ENCODE measurements around the gene MAPRE2. TPM values are rescaled to one million over a fixed set of nuclear protein-coding genes. Genes with fewer than 3 reads are reported as not detected.

The MAPRE2 gene
- total and polyA plus RNA-seq, 7 donors = 3.3 to 83.4 (median 57.3) TPM

GRCh38 chr18:35050028-35050546, 8.9 kb downstream of the MAPRE2 start:
- Histone ChIP-seq H3K4me3 (no peak overlapping the region), H3K36me3 (ENCODE audit: insufficient read depth in 1 of 2, low read depth in 1 of 2) (no peaks in the 10 kb centered on the region), H3K27ac (peak overlapping the region; percentile 34), H3K27me3 (ENCODE audit: insufficient read depth in 3 of 3, low read length in 2 of 3) (no peaks in the 10 kb centered on the region), H3K9me3 (no peaks in the 10 kb centered on the region), H3K4me1 (peaks cover 57% of the 10 kb centered on the region)
- ATAC-seq (peak in 3 of 4 donors; percentile 3 to 14 (median 8)), DNase-seq (no peak)
- TF ChIP-seq, protein P1, sequence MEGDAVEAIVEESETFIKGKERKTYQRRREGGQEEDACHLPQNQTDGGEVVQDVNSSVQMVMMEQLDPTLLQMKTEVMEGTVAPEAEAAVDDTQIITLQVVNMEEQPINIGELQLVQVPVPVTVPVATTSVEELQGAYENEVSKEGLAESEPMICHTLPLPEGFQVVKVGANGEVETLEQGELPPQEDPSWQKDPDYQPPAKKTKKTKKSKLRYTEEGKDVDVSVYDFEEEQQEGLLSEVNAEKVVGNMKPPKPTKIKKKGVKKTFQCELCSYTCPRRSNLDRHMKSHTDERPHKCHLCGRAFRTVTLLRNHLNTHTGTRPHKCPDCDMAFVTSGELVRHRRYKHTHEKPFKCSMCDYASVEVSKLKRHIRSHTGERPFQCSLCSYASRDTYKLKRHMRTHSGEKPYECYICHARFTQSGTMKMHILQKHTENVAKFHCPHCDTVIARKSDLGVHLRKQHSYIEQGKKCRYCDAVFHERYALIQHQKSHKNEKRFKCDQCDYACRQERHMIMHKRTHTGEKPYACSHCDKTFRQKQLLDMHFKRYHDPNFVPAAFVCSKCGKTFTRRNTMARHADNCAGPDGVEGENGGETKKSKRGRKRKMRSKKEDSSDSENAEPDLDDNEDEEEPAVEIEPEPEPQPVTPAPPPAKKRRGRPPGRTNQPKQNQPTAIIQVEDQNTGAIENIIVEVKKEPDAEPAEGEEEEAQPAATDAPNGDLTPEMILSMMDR (IDR thresholded peaks at IDR 0.05) = no peak
- WGBS, 3 donors = 64 to 84% (median 73%) methylated on average over 1 of the region's 1 CpG
- intact Hi-C loops (cut with DNase I) = no loop called here

GRCh38 chr18:35050705-35051195, 9.5 kb downstream of the MAPRE2 start:
- WGBS, 3 donors = 27 to 46% (median 39%) methylated on average over 2 of the region's 2 CpGs
- peak overlapping the region; percentile 34 for H3K27ac ChIP-seq
- H3K36me3 ChIP-seq (ENCODE audit: insufficient read depth in 1 of 2, low read depth in 1 of 2) = no peaks in the 10 kb centered on the region
- DNase-seq (no peak), ATAC-seq (peak; percentile 33 to 60 (median 53))
- H3K27me3 ChIP-seq (ENCODE audit: insufficient read depth in 3 of 3, low read length in 2 of 3) = no peaks in the 10 kb centered on the region
- TF ChIP-seq, protein P1 (IDR thresholded peaks at IDR 0.05) = no peak
- H3K4me1 ChIP-seq = peaks cover 50% of the 10 kb centered on the region
- no peaks in the 10 kb centered on the region for H3K9me3 ChIP-seq
- intact Hi-C loops (cut with DNase I) = no loop called here
- H3K4me3 ChIP-seq = no peak overlapping the region

- ATAC-seq (peak in 3 of 4 donors; percentile 73 to 81 (median 74)), DNase-seq (no peak)
- H3K36me3 ChIP-seq (ENCODE audit: insufficient read depth in 1 of 2, low read depth in 1 of 2) = no peaks in the 10 kb centered on the region
- no peaks in the 10 kb centered on the region for H3K9me3 ChIP-seq
- H3K27me3 ChIP-seq (ENCODE audit: insufficient read depth in 3 of 3, low read length in 2 of 3) = no peaks in the 10 kb centered on the region
- H3K4me1 ChIP-seq = peaks cover 40% of the 10 kb centered on the region
- TF ChIP-seq, protein P1 (IDR thresholded peaks at IDR 0.05) = no peak
- WGBS, 3 donors = 52 to 87% (median 54%) methylated on average over 2 of the region's 2 CpGs
- no peak overlapping the region for H3K4me3 ChIP-seq
- intact Hi-C loops (cut with DNase I) = no loop called here
- H3K27ac ChIP-seq = peak overlapping the region; percentile 34
Observed at GRCh38 chr18:35051641-35052377, 10.6 kb downstream of the MAPRE2 start.

DNA sequence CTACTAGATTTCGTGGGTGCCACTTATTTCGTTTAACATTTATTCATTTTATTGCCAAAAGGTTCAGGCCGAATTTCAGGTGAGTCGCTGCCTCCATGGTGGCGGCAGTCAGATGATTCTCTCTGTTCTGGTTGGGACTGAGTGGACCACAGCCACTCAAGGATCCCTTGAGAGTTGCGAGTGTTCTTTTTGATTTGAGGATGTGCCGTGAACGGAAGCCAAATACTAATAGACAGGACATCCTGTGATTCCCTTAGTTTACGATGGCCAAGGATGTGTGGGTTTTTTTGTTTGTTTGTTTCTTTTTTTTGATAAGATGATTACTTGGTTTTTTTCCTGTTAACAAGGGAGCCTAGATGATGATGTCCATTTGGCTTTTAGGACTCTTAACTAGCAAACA, 13.2 kb downstream of the MAPRE2 start:
- TF ChIP-seq, protein P1 (IDR thresholded peaks at IDR 0.05) = no peak
- H3K4me1 ChIP-seq = peaks cover 49% of the 10 kb centered on the region
- H3K4me3 ChIP-seq = no peak overlapping the region
- peak overlapping the region; percentile 54 for H3K27ac ChIP-seq
- no peaks in the 10 kb centered on the region for H3K27me3 ChIP-seq (ENCODE audit: insufficient read depth in 3 of 3, low read length in 2 of 3)
- intact Hi-C loops (cut with DNase I) = no loop called here
- 37 to 69% (median 64%) methylated on average over 9 of the region's 9 CpGs for WGBS, 3 donors
- no peaks in the 10 kb centered on the region for H3K36me3 ChIP-seq (ENCODE audit: insufficient read depth in 1 of 2, low read depth in 1 of 2)
- ATAC-seq = peak in 1 of 4 donors; percentile 37
- H3K9me3 ChIP-seq = no peaks in the 10 kb centered on the region
- no peak for DNase-seq

Measured in psoas muscle (tissue), 8 donors.